ENCODE data around the gene TIMM10B.

TIMM10B gene

DNA sequence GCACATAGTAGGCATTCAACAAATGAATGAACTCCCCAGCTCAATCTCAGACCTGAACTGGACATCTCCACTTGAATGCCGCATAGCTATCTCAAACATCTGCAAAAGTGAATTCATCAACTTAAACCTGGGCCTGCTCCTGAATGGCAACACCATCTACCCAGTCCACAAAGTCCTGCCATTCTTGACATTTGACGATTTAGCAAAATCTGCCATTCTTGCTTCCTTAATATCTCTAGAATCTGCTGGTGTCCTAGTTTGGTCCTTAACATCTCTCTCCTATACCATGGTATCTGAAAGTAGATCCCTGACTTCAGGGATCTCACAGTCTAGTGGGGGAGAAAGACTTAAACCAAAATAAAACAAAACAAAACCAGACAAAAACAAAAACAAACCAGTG is 28.1 kb upstream of the TIMM10B start:
- DNase-seq (ENCODE audit: low read depth in 1 of 2, low spot score in 1 of 2): no peak
- no peak overlapping the region for H3K27ac ChIP-seq (replicated peaks)
- H3K4me3 ChIP-seq (replicated peaks; ENCODE audit: insufficient read depth, low read length): no peak overlapping the region
- H3K27me3 ChIP-seq (ENCODE audit: insufficient read depth, poor library complexity, severe bottlenecking): no peaks in the 10 kb centered on the region
- TF ChIP-seq SPI1 (IDR thresholded peaks at IDR 0.05; ENCODE audit: borderline replicate concordance, low read depth): no peak
- TF ChIP-seq GABPA (IDR thresholded peaks at IDR 0.05; ENCODE audit: low read depth): no peak
- TF ChIP-seq, protein P1, sequence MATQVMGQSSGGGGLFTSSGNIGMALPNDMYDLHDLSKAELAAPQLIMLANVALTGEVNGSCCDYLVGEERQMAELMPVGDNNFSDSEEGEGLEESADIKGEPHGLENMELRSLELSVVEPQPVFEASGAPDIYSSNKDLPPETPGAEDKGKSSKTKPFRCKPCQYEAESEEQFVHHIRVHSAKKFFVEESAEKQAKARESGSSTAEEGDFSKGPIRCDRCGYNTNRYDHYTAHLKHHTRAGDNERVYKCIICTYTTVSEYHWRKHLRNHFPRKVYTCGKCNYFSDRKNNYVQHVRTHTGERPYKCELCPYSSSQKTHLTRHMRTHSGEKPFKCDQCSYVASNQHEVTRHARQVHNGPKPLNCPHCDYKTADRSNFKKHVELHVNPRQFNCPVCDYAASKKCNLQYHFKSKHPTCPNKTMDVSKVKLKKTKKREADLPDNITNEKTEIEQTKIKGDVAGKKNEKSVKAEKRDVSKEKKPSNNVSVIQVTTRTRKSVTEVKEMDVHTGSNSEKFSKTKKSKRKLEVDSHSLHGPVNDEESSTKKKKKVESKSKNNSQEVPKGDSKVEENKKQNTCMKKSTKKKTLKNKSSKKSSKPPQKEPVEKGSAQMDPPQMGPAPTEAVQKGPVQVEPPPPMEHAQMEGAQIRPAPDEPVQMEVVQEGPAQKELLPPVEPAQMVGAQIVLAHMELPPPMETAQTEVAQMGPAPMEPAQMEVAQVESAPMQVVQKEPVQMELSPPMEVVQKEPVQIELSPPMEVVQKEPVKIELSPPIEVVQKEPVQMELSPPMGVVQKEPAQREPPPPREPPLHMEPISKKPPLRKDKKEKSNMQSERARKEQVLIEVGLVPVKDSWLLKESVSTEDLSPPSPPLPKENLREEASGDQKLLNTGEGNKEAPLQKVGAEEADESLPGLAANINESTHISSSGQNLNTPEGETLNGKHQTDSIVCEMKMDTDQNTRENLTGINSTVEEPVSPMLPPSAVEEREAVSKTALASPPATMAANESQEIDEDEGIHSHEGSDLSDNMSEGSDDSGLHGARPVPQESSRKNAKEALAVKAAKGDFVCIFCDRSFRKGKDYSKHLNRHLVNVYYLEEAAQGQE (IDR thresholded peaks at IDR 0.05; ENCODE audit: insufficient replicate concordance, low read depth): no peak
- TF ChIP-seq, protein P2, sequence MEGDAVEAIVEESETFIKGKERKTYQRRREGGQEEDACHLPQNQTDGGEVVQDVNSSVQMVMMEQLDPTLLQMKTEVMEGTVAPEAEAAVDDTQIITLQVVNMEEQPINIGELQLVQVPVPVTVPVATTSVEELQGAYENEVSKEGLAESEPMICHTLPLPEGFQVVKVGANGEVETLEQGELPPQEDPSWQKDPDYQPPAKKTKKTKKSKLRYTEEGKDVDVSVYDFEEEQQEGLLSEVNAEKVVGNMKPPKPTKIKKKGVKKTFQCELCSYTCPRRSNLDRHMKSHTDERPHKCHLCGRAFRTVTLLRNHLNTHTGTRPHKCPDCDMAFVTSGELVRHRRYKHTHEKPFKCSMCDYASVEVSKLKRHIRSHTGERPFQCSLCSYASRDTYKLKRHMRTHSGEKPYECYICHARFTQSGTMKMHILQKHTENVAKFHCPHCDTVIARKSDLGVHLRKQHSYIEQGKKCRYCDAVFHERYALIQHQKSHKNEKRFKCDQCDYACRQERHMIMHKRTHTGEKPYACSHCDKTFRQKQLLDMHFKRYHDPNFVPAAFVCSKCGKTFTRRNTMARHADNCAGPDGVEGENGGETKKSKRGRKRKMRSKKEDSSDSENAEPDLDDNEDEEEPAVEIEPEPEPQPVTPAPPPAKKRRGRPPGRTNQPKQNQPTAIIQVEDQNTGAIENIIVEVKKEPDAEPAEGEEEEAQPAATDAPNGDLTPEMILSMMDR (IDR thresholded peaks at IDR 0.05; ENCODE audit: insufficient read depth, low read length): no peak
- no peak for TF ChIP-seq POLR2AphosphoS5 (IDR thresholded peaks at IDR 0.05; ENCODE audit: low read depth)

DNA sequence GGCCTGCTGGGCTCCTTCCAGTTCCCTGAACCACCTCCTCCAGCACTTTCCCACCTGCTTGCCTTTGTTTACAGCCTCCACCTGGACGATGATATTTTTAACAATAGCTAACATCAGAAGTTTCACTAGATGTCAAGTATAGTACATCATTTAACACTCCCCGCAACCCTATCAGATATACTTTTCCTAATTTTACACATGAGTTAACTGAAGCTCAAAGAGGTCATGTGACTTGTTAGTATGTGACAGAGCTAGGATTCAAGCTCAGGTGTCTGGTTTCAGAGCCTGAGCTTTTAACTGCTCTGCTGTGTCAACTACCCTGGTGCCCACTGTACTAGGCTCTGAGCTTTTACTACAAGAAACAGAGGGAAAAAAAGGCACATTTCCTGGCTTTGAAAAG is 26.2 kb upstream of the TIMM10B start:
- H3K27ac ChIP-seq (replicated peaks): no peak overlapping the region
- no peaks in the 10 kb centered on the region for H3K27me3 ChIP-seq (ENCODE audit: insufficient read depth, poor library complexity, severe bottlenecking)
- no peak overlapping the region for H3K4me3 ChIP-seq (replicated peaks; ENCODE audit: insufficient read depth, low read length)
- TF ChIP-seq SPI1 (IDR thresholded peaks at IDR 0.05; ENCODE audit: borderline replicate concordance, low read depth) (no peak), POLR2AphosphoS5 (IDR thresholded peaks at IDR 0.05; ENCODE audit: low read depth) (no peak), GABPA (IDR thresholded peaks at IDR 0.05; ENCODE audit: low read depth) (no peak)
- TF ChIP-seq, protein P1 (IDR thresholded peaks at IDR 0.05; ENCODE audit: insufficient replicate concordance, low read depth): no peak
- TF ChIP-seq, protein P2 (IDR thresholded peaks at IDR 0.05; ENCODE audit: insufficient read depth, low read length): no peak
- no peak for DNase-seq (ENCODE audit: low read depth in 1 of 2, low spot score in 1 of 2)

GRCh38 chr11:6456361-6457073 is 24.8 kb upstream of the TIMM10B start:
- TF ChIP-seq SPI1 (IDR thresholded peaks at IDR 0.05; ENCODE audit: borderline replicate concordance, low read depth) (no peak), GABPA (IDR thresholded peaks at IDR 0.05; ENCODE audit: low read depth) (no peak), POLR2AphosphoS5 (IDR thresholded peaks at IDR 0.05; ENCODE audit: low read depth) (no peak)
- TF ChIP-seq, protein P1 (IDR thresholded peaks at IDR 0.05; ENCODE audit: insufficient replicate concordance, low read depth): no peak
- TF ChIP-seq, protein P2 (IDR thresholded peaks at IDR 0.05; ENCODE audit: insufficient read depth, low read length): no peak
- Histone ChIP-seq H3K4me3 (replicated peaks; ENCODE audit: insufficient read depth, low read length) (no peak overlapping the region), H3K27ac (replicated peaks) (no peak overlapping the region), H3K27me3 (ENCODE audit: insufficient read depth, poor library complexity, severe bottlenecking) (no peaks in the 10 kb centered on the region)
- DNase-seq (ENCODE audit: low read depth in 1 of 2, low spot score in 1 of 2): no peak
